ENCODE data around the gene CHRM4.

Gene CHRM4

DNA sequence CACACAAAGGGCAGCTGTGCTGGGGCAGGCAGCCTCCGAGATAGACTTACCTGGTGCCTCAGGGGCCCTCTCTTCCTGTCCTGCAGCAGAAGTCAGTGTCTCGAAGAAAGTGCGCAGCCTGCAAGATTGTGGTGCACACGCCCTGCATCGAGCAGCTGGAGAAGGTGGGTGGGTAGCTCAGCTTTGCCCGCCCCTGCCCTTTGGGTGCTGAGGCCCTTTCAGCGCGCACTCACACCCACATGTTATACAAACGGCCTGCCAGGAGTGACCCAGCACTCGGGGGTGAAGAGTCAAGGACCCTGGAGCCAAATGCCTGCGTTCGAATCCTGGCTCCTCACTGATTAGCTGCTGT is 23.7 kb downstream of the CHRM4 start:
- H3K14ac ChIP-seq (ENCODE audit: low read length), result no peak overlapping the region
- no peak overlapping the region for H2BK120ac ChIP-seq (ENCODE audit: low read depth, low read length)
- H2AK5ac ChIP-seq (ENCODE audit: low read depth, low read length), result peak overlapping the region; percentile 66

GRCh38 chr11:46367244-46367915 is 24.2 kb downstream of the CHRM4 start:
- Histone ChIP-seq H3K27ac (replicated peaks; ENCODE audit: low read length) (no peak overlapping the region), H2BK120ac (ENCODE audit: low read depth, low read length) (no peak overlapping the region), H4K8ac (ENCODE audit: low read depth, low read length) (no peak overlapping the region), H3K14ac (ENCODE audit: low read length) (no peak overlapping the region), H3K4me1 (ENCODE audit: control insufficient read depth in 2 of 2, insufficient read depth in 1 of 2, low read depth in 1 of 2, low read length in 2 of 2) (peaks cover 24 to 28% of the 10 kb centered on the region in 2 donors), H3K18ac (ENCODE audit: low read length) (peak overlapping the region; percentile 78), H2BK12ac (ENCODE audit: low read length) (no peak overlapping the region), H2BK5ac (ENCODE audit: low read length) (peak overlapping the region; percentile 85), H3K9ac (ENCODE audit: low read depth, low read length, poor library complexity) (peak overlapping the region; percentile 72), H3K4me2 (ENCODE audit: insufficient read depth, low read length, poor library complexity, severe bottlenecking) (no peak overlapping the region), H4K91ac (ENCODE audit: low read depth, low read length, poor library complexity) (no peak overlapping the region), H3K36me3 (replicated peaks in 1 of 2; ENCODE audit: control insufficient read depth in 2 of 2, insufficient read depth in 2 of 2, low read length in 2 of 2) (peaks cover 8 to 29% of the 10 kb centered on the region in 2 donors), H3K23ac (ENCODE audit: low read depth, low read length, poor library complexity) (peak overlapping the region; percentile 90), H3K27me3 (ENCODE audit: control insufficient read depth in 3 of 3, insufficient read depth in 3 of 3, low read depth in 1 of 3, low read length in 3 of 3) (no peaks in the 10 kb centered on the region), H3K79me1 (ENCODE audit: low read depth, low read length) (peaks cover 9% of the 10 kb centered on the region), H3K4ac (ENCODE audit: low read length) (no peak overlapping the region), H2AK5ac (ENCODE audit: low read depth, low read length) (peak overlapping the region; percentile 66), H3K4me3 (ENCODE audit: low read length in 2 of 2) (no peak overlapping the region), H3K9me3 (replicated peaks in 1 of 2; ENCODE audit: control insufficient read depth in 2 of 2, insufficient read depth in 1 of 2, low read depth in 1 of 2, low read length in 2 of 2) (peaks cover 0 to 2% of the 10 kb centered on the region in 2 donors), H2BK15ac (ENCODE audit: low read length) (no peak overlapping the region), H2AFZ (ENCODE audit: low read length) (no peak overlapping the region)
- no peak for DNase-seq (ENCODE audit: low spot score)
- WGBS, 2 donors (ENCODE audit: extremely low coverage in 2 of 2, insufficient read length in 2 of 2, insufficient replicate concordance in 1 of 2), result no CpG with 5 or more reads among the region's 32 CpGs

More for the DNA sequence above, 23.7 kb downstream of the CHRM4 start:
- H3K36me3 ChIP-seq (replicated peaks in 1 of 2; ENCODE audit: control insufficient read depth in 2 of 2, insufficient read depth in 2 of 2, low read length in 2 of 2), result peaks cover 8 to 32% of the 10 kb centered on the region in 2 donors
- H4K91ac ChIP-seq (ENCODE audit: low read depth, low read length, poor library complexity), result no peak overlapping the region
- no peak overlapping the region for H3K9ac ChIP-seq (ENCODE audit: low read depth, low read length, poor library complexity)
- H2AFZ ChIP-seq (ENCODE audit: low read length), result no peak overlapping the region
- H3K79me1 ChIP-seq (ENCODE audit: low read depth, low read length), result peaks cover 7% of the 10 kb centered on the region
- no CpG with 5 or more reads among the region's 12 CpGs for whole genome bisulfite sequencing, 2 donors (ENCODE audit: extremely low coverage in 2 of 2, insufficient read length in 2 of 2, insufficient replicate concordance in 1 of 2)
- no peak for DNase-seq (ENCODE audit: low spot score)
- H3K18ac ChIP-seq (ENCODE audit: low read length), result peak overlapping the region; percentile 78
- H3K4ac ChIP-seq (ENCODE audit: low read length), result no peak overlapping the region
- no peak overlapping the region for H2BK15ac ChIP-seq (ENCODE audit: low read length)
- H3K9me3 ChIP-seq (replicated peaks in 1 of 2; ENCODE audit: control insufficient read depth in 2 of 2, insufficient read depth in 1 of 2, low read depth in 1 of 2, low read length in 2 of 2), result peaks cover 0 to 2% of the 10 kb centered on the region in 2 donors
- no peak overlapping the region for H2BK12ac ChIP-seq (ENCODE audit: low read length)
- no peak overlapping the region for H3K4me2 ChIP-seq (ENCODE audit: insufficient read depth, low read length, poor library complexity, severe bottlenecking)
- no peak overlapping the region for H3K27ac ChIP-seq (replicated peaks; ENCODE audit: low read length)
- no peak overlapping the region for H2BK5ac ChIP-seq (ENCODE audit: low read length)
- H3K27me3 ChIP-seq (ENCODE audit: control insufficient read depth in 3 of 3, insufficient read depth in 3 of 3, low read depth in 1 of 3, low read length in 3 of 3), result no peaks in the 10 kb centered on the region
- peak overlapping the region; percentile 90 for H3K23ac ChIP-seq (ENCODE audit: low read depth, low read length, poor library complexity)
- H4K8ac ChIP-seq (ENCODE audit: low read depth, low read length), result no peak overlapping the region
- H3K4me3 ChIP-seq (ENCODE audit: low read length in 2 of 2), result no peak overlapping the region
- peaks cover 19 to 25% of the 10 kb centered on the region in 2 donors for H3K4me1 ChIP-seq (ENCODE audit: control insufficient read depth in 2 of 2, insufficient read depth in 1 of 2, low read depth in 1 of 2, low read length in 2 of 2)

GRCh38 chr11:46366661-46367161 is 24.9 kb downstream of the CHRM4 start:
- no CpG with 5 or more reads among the region's 31 CpGs for WGBS, 2 donors (ENCODE audit: extremely low coverage in 2 of 2, insufficient read length in 2 of 2, insufficient replicate concordance in 1 of 2)
- Histone ChIP-seq H2BK12ac (ENCODE audit: low read length) (no peak overlapping the region), H4K91ac (ENCODE audit: low read depth, low read length, poor library complexity) (no peak overlapping the region), H4K8ac (ENCODE audit: low read depth, low read length) (no peak overlapping the region), H3K4me1 (ENCODE audit: control insufficient read depth in 2 of 2, insufficient read depth in 1 of 2, low read depth in 1 of 2, low read length in 2 of 2) (peaks cover 30 to 31% of the 10 kb centered on the region in 2 donors), H2BK15ac (ENCODE audit: low read length) (peak overlapping the region; percentile 52), H2BK5ac (ENCODE audit: low read length) (peak overlapping the region; percentile 85), H3K18ac (ENCODE audit: low read length) (peak overlapping the region; percentile 52), H3K36me3 (replicated peaks in 1 of 2; ENCODE audit: control insufficient read depth in 2 of 2, insufficient read depth in 2 of 2, low read length in 2 of 2) (peaks cover 8 to 24% of the 10 kb centered on the region in 2 donors), H3K9ac (ENCODE audit: low read depth, low read length, poor library complexity) (peak overlapping the region; percentile 72), H3K4me3 (ENCODE audit: low read length in 2 of 2) (no peak overlapping the region), H3K4me2 (ENCODE audit: insufficient read depth, low read length, poor library complexity, severe bottlenecking) (no peak overlapping the region), H3K14ac (ENCODE audit: low read length) (no peak overlapping the region), H2AFZ (ENCODE audit: low read length) (no peak overlapping the region), H3K23ac (ENCODE audit: low read depth, low read length, poor library complexity) (peak overlapping the region; percentile 57), H3K27ac (replicated peaks; ENCODE audit: low read length) (no peak overlapping the region), H3K4ac (ENCODE audit: low read length) (no peak overlapping the region), H2AK5ac (ENCODE audit: low read depth, low read length) (peak overlapping the region; percentile 38), H2BK120ac (ENCODE audit: low read depth, low read length) (no peak overlapping the region), H3K79me1 (ENCODE audit: low read depth, low read length) (peaks cover 16% of the 10 kb centered on the region), H3K27me3 (ENCODE audit: control insufficient read depth in 3 of 3, insufficient read depth in 3 of 3, low read depth in 1 of 3, low read length in 3 of 3) (no peaks in the 10 kb centered on the region), H3K9me3 (replicated peaks in 1 of 2; ENCODE audit: control insufficient read depth in 2 of 2, insufficient read depth in 1 of 2, low read depth in 1 of 2, low read length in 2 of 2) (peaks cover 0 to 2% of the 10 kb centered on the region in 2 donors)
- DNase-seq (ENCODE audit: low spot score), result no peak

DNA sequence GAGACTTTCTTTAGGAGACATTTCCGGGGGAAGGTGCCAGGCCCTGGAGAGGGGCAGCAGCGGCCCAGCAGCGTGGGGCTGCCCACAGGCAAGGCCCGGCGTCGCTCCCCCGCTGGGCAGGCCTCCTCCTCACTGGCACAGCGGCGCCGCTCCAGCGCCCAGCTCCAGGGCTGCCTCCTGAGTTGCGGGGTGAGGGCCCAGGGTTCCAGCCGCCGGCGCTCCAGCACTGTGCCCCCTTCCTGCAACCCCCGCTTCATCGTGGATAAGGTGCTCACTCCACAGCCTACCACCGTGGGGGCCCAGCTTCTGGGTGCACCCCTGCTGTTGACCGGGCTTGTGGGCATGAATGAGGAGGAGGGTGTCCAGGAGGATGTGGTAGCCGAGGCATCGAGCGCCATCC is 25.3 kb downstream of the CHRM4 start:
- H2BK12ac ChIP-seq (ENCODE audit: low read length), result no peak overlapping the region
- no peak overlapping the region for H2BK120ac ChIP-seq (ENCODE audit: low read depth, low read length)
- no CpG with 5 or more reads among the region's 22 CpGs for WGBS, 2 donors (ENCODE audit: extremely low coverage in 2 of 2, insufficient read length in 2 of 2, insufficient replicate concordance in 1 of 2)
- DNase-seq (ENCODE audit: low spot score), result no peak
- peaks cover 16% of the 10 kb centered on the region for H3K79me1 ChIP-seq (ENCODE audit: low read depth, low read length)
- H3K9me3 ChIP-seq (replicated peaks in 1 of 2; ENCODE audit: control insufficient read depth in 2 of 2, insufficient read depth in 1 of 2, low read depth in 1 of 2, low read length in 2 of 2), result peaks cover 0 to 2% of the 10 kb centered on the region in 2 donors
- peak overlapping the region; percentile 42 for H2BK5ac ChIP-seq (ENCODE audit: low read length)
- H3K27ac ChIP-seq (replicated peaks; ENCODE audit: low read length), result no peak overlapping the region
- H2AFZ ChIP-seq (ENCODE audit: low read length), result no peak overlapping the region
- peak overlapping the region; percentile 52 for H2BK15ac ChIP-seq (ENCODE audit: low read length)
- H3K27me3 ChIP-seq (ENCODE audit: control insufficient read depth in 3 of 3, insufficient read depth in 3 of 3, low read depth in 1 of 3, low read length in 3 of 3), result no peaks in the 10 kb centered on the region
- H3K23ac ChIP-seq (ENCODE audit: low read depth, low read length, poor library complexity), result peak overlapping the region; percentile 57
- no peak overlapping the region for H3K14ac ChIP-seq (ENCODE audit: low read length)
- no peak overlapping the region for H3K9ac ChIP-seq (ENCODE audit: low read depth, low read length, poor library complexity)
- peaks cover 5 to 22% of the 10 kb centered on the region in 2 donors for H3K36me3 ChIP-seq (replicated peaks in 1 of 2; ENCODE audit: control insufficient read depth in 2 of 2, insufficient read depth in 2 of 2, low read length in 2 of 2)
- no peak overlapping the region for H3K4me2 ChIP-seq (ENCODE audit: insufficient read depth, low read length, poor library complexity, severe bottlenecking)
- no peak overlapping the region for H4K91ac ChIP-seq (ENCODE audit: low read depth, low read length, poor library complexity)
- peaks cover 33 to 35% of the 10 kb centered on the region in 2 donors for H3K4me1 ChIP-seq (ENCODE audit: control insufficient read depth in 2 of 2, insufficient read depth in 1 of 2, low read depth in 1 of 2, low read length in 2 of 2)
- no peak overlapping the region for H2AK5ac ChIP-seq (ENCODE audit: low read depth, low read length)
- no peak overlapping the region for H3K4me3 ChIP-seq (ENCODE audit: low read length in 2 of 2)
- H3K4ac ChIP-seq (ENCODE audit: low read length), result no peak overlapping the region
- H3K18ac ChIP-seq (ENCODE audit: low read length), result peak overlapping the region; percentile 52
- no peak overlapping the region for H4K8ac ChIP-seq (ENCODE audit: low read depth, low read length)

Measured in neuronal stem cell (in vitro differentiated cells).